RWPE1 (cell line): ENCODE data around the gene FRA10AC1.

Source experiments
- CTCF ChIA-PET: fragments of 350-600 bp; sonication (Branson Sonifier 250); formaldehyde crosslinking; extraction: SDS; loops from one replicate; lab custom pipeline; 2021; lab: Yijun Ruan, JAX
- POLR2A ChIA-PET: fragments of 400-600 bp; formaldehyde crosslinking; extraction: SDS; loops from one replicate; lab custom pipeline; 2020; ENCODE audit warnings: antibody characterized with exemption; ENCODE audit not compliant: low non-redundant PET; lab: Yijun Ruan, JAX
- DNase-seq: peaks from one replicate; pipeline ENCODE4 v3.0.0; 2012; ENCODE audit warnings: low spot score
- H3K27ac ChIP-seq: fragments of 450-650 bp; 2 replicates; pipeline ENCODE4 v1.5.1; 2017
- CTCF ChIP-seq: fragments of 450-650 bp; conservative IDR thresholded peaks from 2 replicates; pipeline ENCODE4 v1.5.1; 2017; ENCODE audit warnings: low read depth, mild to moderate bottlenecking

Gene FRA10AC1

GRCh38 chr10:93678386-93678785 lies 24.0 kb downstream of the FRA10AC1 start:
- ChIA-PET POLR2A (no interaction called here), CTCF (interaction anchor here (0.7 to 1.9 kb wide), 2 partner anchors 124 to 196 kb away, joined by 3 to 8 read pairs; no protein-coding TSS in a partner anchor)
- DNase-seq = no peak
- no peak overlapping the region for H3K27ac ChIP-seq
- no peak for TF ChIP-seq CTCF

- TF ChIP-seq CTCF = no peak
- CTCF ChIA-PET = no interaction called here
- POLR2A ChIA-PET = no interaction called here
Observed at GRCh38 chr10:93673791-93674190, 28.6 kb downstream of the FRA10AC1 start.

GRCh38 chr10:93672890-93673289 lies 29.5 kb downstream of the FRA10AC1 start:
- ChIA-PET CTCF (no interaction called here), POLR2A (no interaction called here)
- DNase-seq = no peak
- H3K27ac ChIP-seq = no peak overlapping the region
- TF ChIP-seq CTCF = no peak

More at GRCh38 chr10:93673791-93674190, 28.6 kb downstream of the FRA10AC1 start:
- no peak overlapping the region for H3K27ac ChIP-seq
- DNase-seq = no peak

- ChIA-PET POLR2A (no interaction called here), CTCF (no interaction called here)
- DNase-seq = no peak
- TF ChIP-seq CTCF = no peak
- H3K27ac ChIP-seq = no peak overlapping the region
Observed at GRCh38 chr10:93672022-93672678, 30.2 kb downstream of the FRA10AC1 start.

- no peak for TF ChIP-seq CTCF
- no peak for DNase-seq
- no peak overlapping the region for H3K27ac ChIP-seq
- POLR2A ChIA-PET = no interaction called here
- CTCF ChIA-PET = interaction anchor here (0.6 kb wide), 1 partner anchor 139 kb away, joined by 5 read pairs; no protein-coding TSS in a partner anchor
Observed at GRCh38 chr10:93671042-93671441, 31.4 kb downstream of the FRA10AC1 start.

- POLR2A ChIA-PET = no interaction called here
- no peak for DNase-seq
- no peak overlapping the region for H3K27ac ChIP-seq
- CTCF ChIA-PET = interaction anchor here (0.6 kb wide), 1 partner anchor 138 kb away, joined by 5 read pairs; no protein-coding TSS in a partner anchor
- no peak for TF ChIP-seq CTCF
Observed at GRCh38 chr10:93670372-93670771, 32.0 kb downstream of the FRA10AC1 start.
